HG03108 (cell line): Measurements from ENCODE around the gene VTI1B.
"Not testable (repeated sequence)": the region's sequence is repeated elsewhere in the genome, so short reads cannot be mapped to it uniquely, and the experiment has no call there.

Source experiments
- ATAC-seq: cut with Tn5 transposase; IDR thresholded peaks from one replicate; pipeline ENCODE4 v1.9.1; 2021; ENCODE audit warnings: moderate library complexity; ENCODE audit not compliant: unreplicated experiment

VTI1B gene

GRCh38 chr14:67633451-67634147 is 40.8 kb downstream of the VTI1B start:
- ATAC-seq: no peak

DNA sequence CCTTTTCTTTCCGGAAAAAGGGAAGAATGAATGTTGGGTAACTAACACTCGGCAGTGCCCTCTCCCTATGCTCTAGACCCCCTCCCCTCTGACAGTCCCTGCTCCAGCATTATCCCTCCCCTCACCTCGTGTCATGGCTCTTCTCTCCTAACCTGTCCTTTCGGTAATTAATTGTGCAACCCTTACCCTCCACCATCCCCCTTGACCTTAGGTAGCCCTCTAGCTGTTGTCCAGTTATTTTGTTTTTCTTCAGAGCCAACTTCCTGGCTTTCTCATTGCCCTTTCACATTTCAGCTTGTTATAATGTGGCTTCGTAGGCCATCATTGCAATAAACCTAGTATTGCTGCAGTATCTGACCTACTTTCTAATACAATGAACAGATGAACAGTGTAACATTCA is 43.5 kb downstream of the VTI1B start:
- no peak for ATAC-seq

DNA sequence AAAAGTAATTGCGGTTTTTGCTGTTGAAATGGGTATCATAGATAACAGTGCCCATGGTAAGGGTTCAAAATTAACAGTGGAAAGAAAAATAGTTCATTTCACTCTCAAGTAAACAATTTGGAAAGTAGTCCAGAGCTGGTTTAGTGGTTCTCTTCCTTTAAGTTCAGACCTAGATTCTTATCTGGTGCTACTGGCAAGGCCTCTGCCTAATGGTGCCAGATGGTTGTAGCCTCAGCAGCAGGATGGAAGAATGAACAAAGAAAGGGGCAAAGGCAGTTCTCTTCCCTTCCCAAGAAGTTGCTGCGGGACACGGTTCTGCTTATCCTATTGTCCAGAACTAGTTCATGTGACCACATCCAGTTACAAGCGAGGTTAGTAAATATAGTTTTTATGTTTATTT is 44.2 kb downstream of the VTI1B start:
- no peak for ATAC-seq

DNA sequence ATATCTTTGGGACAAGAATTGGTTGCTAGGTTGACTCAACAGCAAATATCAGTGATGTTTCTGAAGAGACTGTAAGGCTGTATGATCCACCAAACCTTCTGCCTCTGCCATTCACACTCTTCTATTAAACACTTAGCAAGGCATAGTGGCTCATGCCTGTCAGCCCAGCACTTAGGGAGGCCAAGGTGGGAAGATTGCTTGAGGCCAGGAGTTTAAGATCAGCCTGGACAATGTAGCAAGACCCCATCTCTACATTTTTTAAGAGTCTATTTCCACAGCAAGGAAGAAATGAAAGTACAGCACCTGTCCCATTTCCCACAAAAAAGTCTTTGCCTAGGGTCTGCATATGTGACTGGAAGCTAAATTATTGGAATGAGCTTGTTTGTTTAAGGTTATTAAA is 46.9 kb downstream of the VTI1B start:
- ATAC-seq: no peak

GRCh38 chr14:67626131-67626530 is 48.3 kb downstream of the VTI1B start:
- ATAC-seq: not testable (repeated sequence)

- ATAC-seq: no peak
These were observed 51.3 kb downstream of the VTI1B start for GRCh38 chr14:67623114-67623513.

GRCh38 chr14:67622675-67623074 is 51.8 kb downstream of the VTI1B start:
- no peak for ATAC-seq

DNA sequence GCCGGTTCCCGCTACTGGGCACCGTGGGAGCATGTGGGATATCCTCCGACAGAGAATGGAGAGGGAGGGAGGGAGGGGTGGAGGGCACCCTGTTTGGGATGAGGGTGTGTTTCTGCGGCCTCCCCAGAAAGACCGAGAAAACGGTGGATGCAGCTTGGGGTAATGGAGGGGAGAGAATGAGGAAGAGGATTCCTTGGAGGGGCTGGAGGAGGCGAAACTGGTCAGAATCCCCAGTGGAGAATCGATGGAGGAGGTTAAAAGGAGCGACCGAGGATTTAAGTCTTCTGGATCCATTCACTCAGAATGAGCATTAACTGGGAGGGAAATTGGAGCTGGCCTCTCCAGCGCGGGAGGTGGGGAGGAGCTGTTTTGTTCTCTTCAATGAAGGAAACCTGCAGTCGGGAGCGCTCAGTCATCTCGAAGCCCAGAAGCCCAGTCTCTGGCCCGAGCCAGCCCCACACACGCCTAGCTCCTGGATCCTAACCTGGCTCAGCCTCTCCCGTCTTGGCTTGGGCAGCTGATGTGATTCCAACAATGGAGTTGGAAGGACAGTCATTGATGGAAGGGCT is 54.1 kb downstream of the VTI1B start:
- no peak for ATAC-seq

GRCh38 chr14:67619446-67620216 is 54.8 kb downstream of the VTI1B start, which contains the start of gene ARG2:
ARG2 (plus strand) TSS chr14:67619920; CDS start chr14:67619978, 58 bp downstream.
- peak; percentile 96 for ATAC-seq

DNA sequence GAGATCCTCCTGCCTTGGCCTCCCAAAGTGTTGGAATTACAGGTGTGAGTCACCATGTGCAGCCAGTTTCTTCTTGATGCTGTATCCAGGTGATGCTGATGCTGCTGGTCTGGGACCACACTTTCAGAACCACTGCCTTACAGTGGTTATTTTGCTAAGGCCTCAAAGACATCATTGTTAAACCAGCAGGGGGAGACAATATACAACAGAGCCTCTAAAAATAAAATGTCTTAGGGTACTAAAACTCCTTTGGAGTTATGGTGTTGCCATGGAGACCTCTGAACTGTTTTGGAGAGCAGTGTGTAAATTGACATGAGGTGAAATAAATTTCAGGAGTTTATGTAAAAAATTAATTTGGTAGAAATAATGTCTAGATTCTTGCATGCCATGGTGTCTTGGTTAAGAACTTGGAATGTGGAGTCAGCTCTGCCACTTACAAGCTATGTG is 55.8 kb downstream of the VTI1B start:
- ATAC-seq: no peak

DNA sequence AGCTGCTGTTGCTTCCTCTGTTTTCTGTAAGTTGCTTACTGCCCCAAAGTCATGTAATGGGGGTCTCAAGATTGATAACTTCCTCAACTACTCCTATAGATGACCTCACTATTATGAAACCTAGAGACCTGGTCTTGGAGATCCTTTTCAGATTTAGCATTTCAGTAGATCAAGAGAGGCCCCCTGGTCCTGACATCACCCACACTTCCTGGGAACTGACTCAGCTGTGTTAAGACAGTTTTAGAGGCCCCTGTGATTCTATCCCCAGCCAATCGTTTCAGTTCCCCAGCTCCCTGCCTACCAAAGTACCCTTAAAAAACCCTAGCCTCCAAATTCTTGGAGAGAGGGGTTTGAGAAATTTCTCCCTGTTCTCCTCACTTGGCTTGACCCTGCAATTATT is 63.9 kb downstream of the VTI1B start:
- no peak for ATAC-seq

DNA sequence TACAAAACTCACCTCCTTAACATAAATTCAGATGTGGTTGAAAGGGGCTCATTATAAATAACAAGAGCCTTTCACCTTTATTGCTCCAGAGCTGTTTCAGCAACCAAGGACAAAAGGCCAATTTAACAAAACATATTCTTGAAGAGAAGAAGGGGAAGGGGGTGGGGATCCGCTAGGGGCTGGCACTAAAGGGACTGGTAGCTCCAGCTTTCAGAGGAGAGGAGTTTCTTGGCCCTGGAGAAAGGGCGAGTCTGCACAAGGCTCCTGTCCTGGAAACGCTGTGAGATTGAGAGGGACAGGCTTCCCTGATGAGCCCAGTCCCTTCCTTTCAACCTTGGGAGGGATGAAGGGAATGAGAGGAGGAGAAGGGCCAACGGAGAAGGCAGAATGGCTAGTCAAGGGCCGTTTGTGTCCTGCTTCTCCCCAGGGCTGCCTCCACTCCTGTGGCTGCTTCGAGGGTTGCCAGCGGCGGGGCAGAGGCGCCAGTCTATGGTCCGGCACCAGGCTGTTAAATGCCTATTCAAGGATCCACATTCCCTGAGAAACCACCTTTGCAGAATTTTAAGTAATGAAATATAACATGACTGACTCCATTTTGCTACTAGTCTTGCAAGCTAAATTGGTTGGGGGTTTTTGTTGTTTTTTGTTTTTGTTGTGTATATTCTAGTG is 64.7 kb downstream of the VTI1B start:
- no peak for ATAC-seq

GRCh38 chr14:67607646-67608045 is 66.8 kb downstream of the VTI1B start:
- no peak for ATAC-seq

- ATAC-seq: peak; percentile 74
These were observed 71.4 kb downstream of the VTI1B start for GRCh38 chr14:67602995-67603545.

DNA sequence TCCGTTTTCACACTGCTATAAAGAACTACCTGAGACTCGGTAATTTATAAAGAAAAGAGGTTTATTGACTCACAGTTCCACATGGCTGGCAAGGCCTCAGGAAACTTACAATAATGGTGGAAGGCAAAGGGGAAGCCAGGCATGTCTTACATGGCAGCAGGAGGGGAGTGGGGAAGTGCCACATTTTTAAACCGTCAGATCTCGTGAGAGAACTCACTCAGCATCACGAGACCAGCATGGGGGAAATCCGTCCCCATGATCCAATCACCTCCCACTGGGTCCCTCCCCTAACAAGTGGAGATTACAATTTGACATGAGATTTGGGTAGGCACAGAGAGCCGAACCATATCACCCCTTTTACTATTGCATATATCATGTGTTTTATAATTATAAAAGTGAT is 72.4 kb downstream of the VTI1B start:
- ATAC-seq: no peak

- ATAC-seq: not testable (repeated sequence)
These were observed 73.9 kb downstream of the VTI1B start for GRCh38 chr14:67600562-67600974.

- peak; percentile 83 for ATAC-seq
These were observed 74.5 kb downstream of the VTI1B start, which contains the start of gene PIGH for GRCh38 chr14:67599698-67600561. PIGH (minus strand) TSS chr14:67600268; CDS start chr14:67600203, 65 bp downstream.
